T47D (cell line): Measurements from ENCODE around the gene CGB2.
"Not testable (repeated sequence)": the region's sequence is repeated elsewhere in the genome, so short reads cannot be mapped to it uniquely, and the experiment has no call there.

Source experiments
- DNase-seq, 2 experiments: peaks; one replicate each; pipeline versions ENCODE4 v3.0.0 to v3.0.0-alpha.2; 2011 to 2012; ENCODE audit warnings: low read depth in 1 of 2, low spot score in 1 of 2
- JUND ChIP-seq: IDR thresholded peaks from 2 replicates; pipeline ENCODE4 v1.6.1; 2012; ENCODE audit warnings: low read depth
- in situ Hi-C: cut with HindIII; loops from 2 replicates; pipeline ENCODE4 v1.10.0; 2016; ENCODE audit warnings: low sequenced_read_pairs, low pct_unique_long_range_greater_than_20kb

The CGB2 gene

DNA sequence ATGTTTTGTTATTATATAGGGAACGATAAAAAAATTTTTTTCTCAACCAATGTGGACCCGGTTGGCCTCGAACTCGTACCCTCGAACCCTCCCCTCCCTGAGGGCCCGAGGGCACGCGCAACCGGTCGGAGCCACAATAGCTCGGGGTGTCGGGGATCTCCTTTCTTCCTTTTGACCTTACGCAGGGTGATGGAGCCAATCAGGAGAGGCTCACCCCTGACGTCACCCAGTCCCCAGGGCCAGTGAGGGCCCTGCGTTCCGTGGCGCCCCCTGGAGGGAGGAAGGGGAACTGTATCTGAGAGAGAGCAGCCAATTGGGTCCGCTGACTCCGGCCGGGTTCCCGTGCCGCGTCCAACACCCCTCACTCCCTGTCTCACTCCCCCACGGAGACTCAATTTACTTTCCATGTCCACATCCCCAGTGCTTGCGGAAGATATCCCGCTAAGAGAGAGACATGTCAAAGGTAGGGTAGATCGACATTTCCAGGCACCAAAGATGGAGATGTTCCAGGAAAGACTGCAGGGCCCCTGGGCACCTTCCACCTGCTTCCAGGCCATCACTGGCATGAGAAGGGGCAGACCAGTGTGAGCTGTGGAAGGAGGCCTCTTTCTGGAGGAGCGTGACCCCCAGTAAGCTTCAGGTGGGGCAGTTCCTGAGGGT, at the start of gene CGB2:
Gene CGB2 (plus strand): TSS at position 249 of the 660 bp plus-strand sequence. CDS start 206 bp downstream, at position 455.
- in situ Hi-C loops = not testable (repeated sequence)
- DNase-seq = peak in 1 of 2 experiments; percentile 63

DNA sequence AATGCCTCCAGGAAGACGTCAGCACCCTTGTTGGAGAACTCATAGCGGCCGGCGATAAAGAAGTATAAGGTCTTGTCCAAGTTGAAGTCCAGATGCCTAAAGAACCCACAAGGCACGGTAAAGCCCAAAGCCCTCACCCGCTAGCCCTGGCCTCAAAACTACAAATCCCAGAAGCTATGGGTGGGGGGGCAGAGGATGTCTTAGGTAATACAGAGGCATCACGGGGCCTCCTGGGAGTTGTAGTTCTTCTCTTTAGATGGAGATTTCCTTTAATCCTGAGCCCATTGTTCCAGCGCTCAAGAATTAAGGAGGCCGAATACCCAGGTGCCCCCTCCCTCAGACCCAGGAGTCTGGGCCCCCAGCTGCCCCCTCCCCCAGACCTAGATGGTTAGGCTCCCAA, 49.4 kb upstream of the CGB2 start:
- peak in 1 of 2 experiments; percentile 18 for DNase-seq
- in situ Hi-C loops = no loop called here
- TF ChIP-seq JUND = no peak

DNA sequence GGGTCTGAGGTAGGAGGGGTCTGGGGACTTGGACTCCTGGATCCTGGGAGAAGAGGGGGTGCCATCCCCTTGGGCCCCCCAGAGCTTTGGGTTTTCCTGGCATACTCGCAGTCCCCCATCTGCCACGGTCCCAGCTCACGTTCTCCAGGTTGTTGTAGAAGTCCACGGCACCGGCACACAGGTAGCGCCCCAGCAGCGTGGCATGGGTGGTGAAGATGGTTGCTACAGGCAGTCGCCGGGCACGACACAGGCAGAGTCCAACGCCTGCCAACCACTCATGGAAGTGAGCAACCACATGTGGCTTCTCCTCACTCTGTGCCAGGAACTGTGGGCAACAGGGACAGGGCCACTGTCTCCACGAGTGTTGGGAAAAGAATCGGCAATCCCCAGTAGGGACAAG, 46.0 kb upstream of the CGB2 start:
- DNase-seq = no peak
- TF ChIP-seq JUND = no peak
- in situ Hi-C loops = no loop called here

DNA sequence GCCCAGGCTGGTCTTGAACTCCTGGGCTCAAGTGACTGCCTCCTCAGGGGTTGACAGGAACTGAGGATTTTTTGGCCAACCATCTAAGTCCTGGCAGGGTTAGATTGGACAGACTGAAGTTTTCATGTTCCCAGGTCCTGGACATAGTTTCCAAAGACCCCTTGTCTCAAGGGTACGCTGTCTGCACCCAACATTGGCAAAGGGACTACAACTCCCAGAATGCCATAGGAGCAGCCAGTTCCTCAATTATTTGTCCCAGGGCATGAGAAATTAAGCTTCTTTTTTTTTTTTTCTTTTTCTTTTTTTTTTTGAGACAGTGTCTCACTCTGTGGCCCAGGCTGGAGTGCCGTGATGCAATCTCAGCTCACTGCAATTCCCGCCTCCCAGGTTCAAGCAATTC, 45.5 kb upstream of the CGB2 start:
- no peak for DNase-seq
- in situ Hi-C loops = no loop called here
- TF ChIP-seq JUND = no peak

DNA sequence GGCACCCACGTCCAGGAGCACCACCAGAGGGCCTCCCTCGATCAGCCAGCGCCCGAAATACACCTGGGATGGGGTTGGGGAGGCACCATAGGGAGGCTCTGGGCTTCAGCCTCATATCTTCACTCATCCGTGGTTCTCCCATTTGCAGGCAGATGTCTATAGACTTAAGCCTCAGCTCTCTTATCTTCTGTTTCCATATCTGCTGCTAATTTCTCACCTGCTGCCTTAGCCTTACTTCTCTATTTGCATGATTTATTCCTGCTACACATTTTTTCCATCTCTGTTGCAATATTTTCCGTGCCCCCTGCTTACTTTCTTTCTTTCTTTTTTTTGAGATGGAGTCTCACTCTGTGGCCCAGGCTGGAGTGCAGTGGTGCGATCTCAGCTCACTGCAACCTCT, 44.4 kb upstream of the CGB2 start:
- TF ChIP-seq JUND = no peak
- DNase-seq = no peak
- in situ Hi-C loops = no loop called here

DNA sequence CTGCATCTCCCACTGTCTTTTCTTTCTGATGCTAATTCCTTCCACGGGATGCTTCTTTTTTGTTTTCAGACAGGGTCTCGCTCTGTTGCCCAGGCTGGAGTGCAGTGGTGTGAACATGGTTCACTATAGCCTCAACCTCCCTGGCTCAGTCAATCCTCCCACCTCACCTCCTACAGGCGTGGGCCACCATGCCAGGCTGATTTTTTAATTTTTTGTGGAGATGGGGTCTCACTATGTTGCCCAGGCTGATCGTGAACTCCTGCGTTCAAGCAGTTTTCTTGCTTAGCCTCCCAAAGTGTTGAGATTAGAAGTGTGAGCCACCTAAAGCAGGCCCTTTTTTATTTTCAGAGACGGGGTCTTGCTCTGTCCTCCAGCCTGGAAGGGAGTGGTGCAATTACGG, 43.4 kb upstream of the CGB2 start:
- no peak for TF ChIP-seq JUND
- in situ Hi-C loops = no loop called here
- DNase-seq = no peak

DNA sequence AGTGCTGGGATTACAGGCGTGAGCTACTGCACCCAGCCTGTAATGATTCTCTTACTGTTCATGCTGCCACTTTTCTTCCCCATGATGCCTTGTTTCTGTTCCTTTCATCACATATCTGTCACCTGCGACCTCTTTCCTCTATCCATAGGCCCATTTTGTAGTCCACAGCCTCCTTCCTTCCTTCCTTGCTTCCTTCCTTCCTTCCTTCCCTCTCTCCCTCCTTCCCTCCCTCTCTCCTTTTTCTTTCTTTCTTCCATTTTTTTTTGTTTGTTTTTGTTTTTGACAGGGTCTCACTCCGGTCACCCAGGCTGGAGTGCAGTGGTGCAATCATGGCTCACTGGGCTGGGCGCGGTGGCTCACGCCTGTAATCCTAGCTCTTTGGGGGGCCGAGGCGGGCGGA, 42.8 kb upstream of the CGB2 start:
- DNase-seq = no peak
- in situ Hi-C loops = no loop called here
- no peak for TF ChIP-seq JUND

DNA sequence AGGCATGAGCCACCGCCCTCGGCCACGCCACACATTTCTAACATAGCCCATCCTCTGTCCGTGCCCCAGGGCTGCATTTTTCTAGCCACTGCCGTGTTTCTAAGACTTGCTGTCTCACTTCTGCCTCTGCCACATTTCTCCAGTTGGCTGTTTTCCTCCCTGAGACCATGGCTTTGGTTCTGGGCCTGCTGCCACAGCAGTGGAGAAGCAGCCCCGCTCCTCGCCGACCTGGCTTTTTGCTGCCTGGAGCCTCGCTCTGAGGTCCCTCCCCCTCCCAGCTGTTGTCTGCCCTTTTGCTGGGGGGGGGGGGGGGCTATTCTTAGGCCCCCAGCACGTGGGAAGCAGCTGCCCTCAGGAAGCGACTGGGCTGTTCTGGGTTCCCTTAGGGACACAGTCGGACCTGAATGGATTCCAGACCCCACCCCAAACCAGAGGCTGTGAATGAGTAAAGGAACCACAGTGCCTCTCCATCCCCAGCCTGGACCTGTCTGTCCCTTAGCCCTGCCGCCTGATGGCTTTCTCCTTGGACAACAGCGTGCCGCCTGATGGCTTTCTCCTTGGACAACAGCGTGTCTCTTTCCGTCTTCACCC, 41.9 kb upstream of the CGB2 start:
- DNase-seq = no peak
- in situ Hi-C loops = no loop called here
- no peak for TF ChIP-seq JUND

DNA sequence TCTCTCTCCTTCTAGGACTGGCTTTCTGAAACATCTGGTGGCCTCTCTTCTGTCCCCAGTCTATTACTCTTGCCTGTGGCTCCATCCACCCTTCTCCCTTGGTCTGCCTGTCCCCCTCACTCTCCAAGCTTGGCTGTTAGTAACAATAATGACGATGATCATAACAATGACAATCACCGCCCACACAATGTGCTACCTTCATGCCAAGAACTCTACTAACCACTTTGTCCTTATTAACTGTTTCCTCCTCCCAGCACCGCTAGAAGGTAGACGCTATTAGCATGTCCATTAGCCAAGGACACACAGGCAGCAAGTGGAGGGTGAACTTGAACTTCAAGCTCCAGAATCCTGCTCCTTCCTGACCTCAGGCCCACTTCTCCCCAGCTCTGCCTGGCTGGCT, 41.3 kb upstream of the CGB2 start:
- TF ChIP-seq JUND = no peak
- in situ Hi-C loops = no loop called here
- no peak for DNase-seq

DNA sequence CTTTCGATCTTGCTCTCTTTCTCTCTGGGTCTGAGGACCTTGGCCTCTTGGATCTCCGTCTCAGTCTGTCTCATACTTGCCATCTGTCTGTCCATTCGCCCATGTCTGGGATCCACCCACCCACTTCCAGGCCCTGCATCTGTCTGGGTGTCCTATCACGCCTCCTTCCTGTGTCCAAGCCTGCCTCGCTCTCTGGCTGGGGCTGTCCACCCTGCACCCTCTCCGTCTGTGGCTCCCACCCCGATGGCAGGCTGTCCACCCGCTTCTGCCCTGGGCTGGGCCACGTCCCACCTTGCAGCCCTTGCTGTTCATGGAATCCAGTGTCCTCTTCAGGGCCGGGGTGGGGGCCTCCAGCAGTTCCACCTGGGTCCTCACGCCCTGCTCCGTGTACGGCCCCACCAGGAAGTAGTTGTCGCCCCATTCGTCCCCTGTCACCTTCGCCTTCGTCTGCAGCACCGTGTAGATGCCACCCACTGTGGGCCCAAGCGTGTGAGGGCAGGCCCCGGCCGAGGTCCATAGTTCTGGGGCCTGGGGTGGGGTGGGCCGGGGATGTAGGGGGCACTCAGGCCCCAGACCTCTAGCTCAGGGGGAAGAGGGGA, 40.6 kb upstream of the CGB2 start:
- no peak for DNase-seq
- in situ Hi-C loops = no loop called here
- TF ChIP-seq JUND = no peak

DNA sequence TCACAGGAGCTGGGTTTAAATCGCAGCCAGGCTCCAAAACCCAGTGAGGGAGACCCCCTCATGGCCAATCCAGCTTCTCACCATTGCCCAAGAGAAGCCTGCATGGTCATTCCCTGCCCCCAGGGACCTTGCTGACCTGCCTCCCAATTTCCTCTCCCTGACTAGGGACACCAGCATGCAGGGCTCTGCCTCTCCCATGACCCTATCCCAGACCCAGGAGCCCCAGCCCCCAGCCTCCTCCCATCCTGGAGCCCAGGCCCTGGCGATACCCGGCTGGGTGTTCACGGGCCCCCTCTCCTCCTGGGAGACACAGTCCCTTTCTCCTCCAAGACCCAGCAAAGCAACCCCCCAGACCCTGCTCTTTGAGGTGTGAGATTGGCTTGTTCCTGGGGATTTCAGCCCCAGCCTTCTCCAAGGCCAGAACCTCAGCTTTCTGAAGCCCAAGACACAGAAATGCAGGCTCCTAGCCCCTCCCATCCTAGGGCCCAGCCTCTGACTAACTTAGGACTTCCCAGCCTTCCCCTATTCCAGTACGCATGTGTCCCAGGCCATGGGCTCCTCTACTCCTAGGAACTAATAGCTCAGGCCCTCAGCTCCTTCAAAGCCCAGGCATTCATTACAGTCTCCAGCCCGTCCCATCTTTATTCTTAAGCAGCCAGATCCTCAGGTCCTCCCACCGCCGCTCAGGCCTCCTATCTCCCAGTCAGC, 39.7 kb upstream of the CGB2 start:
- peak; percentile 62 to 74 for DNase-seq
- in situ Hi-C loops = no loop called here
- TF ChIP-seq JUND = no peak

DNA sequence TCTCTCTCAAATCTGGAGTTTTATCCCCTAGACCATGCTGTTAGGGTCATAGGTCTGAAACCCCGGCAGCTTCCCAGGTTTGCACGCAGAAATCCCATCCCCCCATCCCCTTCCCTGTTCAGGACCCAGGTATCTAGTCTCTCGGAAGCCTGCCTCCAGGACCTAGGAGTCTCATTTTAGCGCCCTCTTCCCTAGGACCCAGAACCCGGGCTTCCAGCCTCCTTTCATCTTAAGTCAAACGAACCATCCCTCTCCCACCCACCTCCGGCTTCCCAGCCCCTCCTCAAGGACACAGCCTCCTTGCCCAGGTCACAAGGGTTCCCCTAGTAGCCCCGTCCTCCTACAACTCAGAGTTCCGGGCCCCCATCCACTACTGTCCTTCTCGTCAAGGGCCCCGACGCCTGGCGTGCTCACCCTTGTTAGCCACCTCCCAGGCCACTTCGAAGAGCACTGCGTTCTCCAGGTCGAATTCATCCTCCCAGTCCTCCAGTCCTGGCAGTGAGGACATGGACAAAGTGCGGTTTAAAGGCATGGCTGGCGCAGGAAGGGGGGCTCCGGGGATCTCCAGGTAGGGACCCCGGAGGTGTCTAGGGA, 39.0 kb upstream of the CGB2 start:
- no peak for TF ChIP-seq JUND
- DNase-seq = no peak
- in situ Hi-C loops = no loop called here
